Endothelial cell of umbilical vein (primary cell): ENCODE measurements around the gene FHOD1. TPM values are rescaled to one million over a fixed set of nuclear protein-coding genes. Genes with fewer than 3 reads are reported as not detected.

Source experiments
- BruUV-seq: library from RNA; stranded (reverse); fragments of 400-500 nt; replicated peaks from 2 replicates; lab custom pipeline; 2021; lab: Mats Ljungman, UMichigan
- CTCF ChIA-PET: fragments of 300-600, 350-600 bp; sonication (Branson Sonifier 250); formaldehyde crosslinking; loops from one replicate; lab custom pipeline; 2021; ENCODE audit warnings: antibody characterized with exemption, inconsistent platforms; lab: Charles Lee
- POLR2A ChIA-PET: fragments of 300-600, 350-600 bp; sonication (Branson Sonifier 250); formaldehyde crosslinking; loops from one replicate; lab custom pipeline; 2021; ENCODE audit warnings: antibody characterized with exemption, inconsistent platforms; lab: Charles Lee
- DNase-seq: peaks from one replicate; pipeline ENCODE4 v3.0.0-alpha.2; 2011; ENCODE audit warnings: low read depth, low spot score
- FAIRE-seq: peaks from 2 replicates; lab custom pipeline; 2011; peaks lifted over from hg19 to GRCh38; lab: Jason Lieb, UNC
- H2AFZ ChIP-seq: 2 replicates; pipeline ENCODE4 v1.6.0; 2012; ENCODE audit warnings: low read depth, low read length, control low read depth, inconsistent platforms
- H3K27ac ChIP-seq: 2 replicates; pipeline ENCODE4 v1.5.1; 2011; ENCODE audit warnings: low read depth, mild to moderate bottlenecking, control low read depth, low read length, moderate library complexity; ENCODE audit not compliant: insufficient read depth
- H3K27me3 ChIP-seq, 2 experiments: 2 replicates each; pipeline versions ENCODE4 v1.6.0 to v1.6.1; 2011; ENCODE audit warnings: low read length in 2 of 2, mixed read lengths in 1 of 2; ENCODE audit not compliant: control insufficient read depth in 2 of 2, insufficient read depth in 2 of 2
- H3K36me3 ChIP-seq, 2 experiments: 2 replicates in 1 of 2; 3 replicates in 1 of 2; pipeline ENCODE4 v1.5.1; 2011; ENCODE audit warnings: low read length in 2 of 2, mild to moderate bottlenecking in 1 of 2, moderate library complexity in 1 of 2; ENCODE audit not compliant: control insufficient read depth in 2 of 2, insufficient read depth in 2 of 2; ENCODE audit errors: extremely low read depth in 1 of 2
- H3K4me1 ChIP-seq: 3 replicates; pipeline ENCODE4 v1.5.1; 2011; ENCODE audit warnings: mild to moderate bottlenecking, low read length; ENCODE audit not compliant: control insufficient read depth, insufficient read depth; ENCODE audit errors: extremely low read depth
- H3K4me2 ChIP-seq: 2 replicates; pipeline ENCODE4 v1.6.1; 2011; ENCODE audit warnings: low read length, control low read depth, mixed read lengths; ENCODE audit not compliant: insufficient read depth
- H3K4me3 ChIP-seq, 3 experiments: fragments of 200-600 bp in 1 of 3; sonication (generic), shearing (Covaris generic) in 1 of 3; replicated peaks in 1 of 3; 2 replicates each; pipeline ENCODE4 v1.5.1; 2011 to 2016; ENCODE audit warnings: control low read depth in 3 of 3, low read length in 3 of 3, mild to moderate bottlenecking in 2 of 3, inconsistent platforms in 1 of 3, low read depth in 1 of 3, moderate library complexity in 1 of 3; ENCODE audit not compliant: insufficient read depth in 1 of 3
- H3K79me2 ChIP-seq: 2 replicates; pipeline ENCODE4 v1.6.0; 2012; ENCODE audit warnings: low read length, inconsistent platforms; ENCODE audit not compliant: control insufficient read depth, insufficient read depth
- H3K9ac ChIP-seq: replicated peaks from 2 replicates; pipeline ENCODE3; 2011; ENCODE audit warnings: low read length, control low read depth; ENCODE audit not compliant: insufficient read depth; ENCODE audit errors: extremely low read depth
- H3K9me1 ChIP-seq: replicated peaks from 3 replicates; pipeline ENCODE4 v1.6.0; 2011; ENCODE audit warnings: mild to moderate bottlenecking, low read length; ENCODE audit not compliant: control insufficient read depth, insufficient read depth; ENCODE audit errors: extremely low read depth
- H3K9me3 ChIP-seq: replicated peaks from 2 replicates; pipeline ENCODE4 v1.5.1; 2012; ENCODE audit warnings: low read length, inconsistent platforms; ENCODE audit not compliant: control insufficient read depth, insufficient read depth
- H4K20me1 ChIP-seq: replicated peaks from 2 replicates; pipeline ENCODE3; 2011; ENCODE audit warnings: mild to moderate bottlenecking, low read length; ENCODE audit not compliant: control insufficient read depth, insufficient read depth; ENCODE audit errors: extremely low read depth
- CTCF ChIP-seq, 2 donors: IDR thresholded peaks; 1 replicate in 1 of 2; 2 replicates in 1 of 2; pipeline ENCODE4 v1.5.1; 2011; ENCODE audit warnings: low read length in 2 of 2, mild to moderate bottlenecking in 2 of 2, moderate library complexity in 2 of 2, control low read depth in 1 of 2, inconsistent platforms in 1 of 2, low read depth in 1 of 2; ENCODE audit not compliant: insufficient read depth in 1 of 2; ENCODE audit errors: extremely low read depth in 1 of 2
- EZH2 ChIP-seq: IDR thresholded peaks from 2 replicates; pipeline ENCODE4 v1.6.1; 2012; ENCODE audit warnings: borderline replicate concordance, low read depth, mild to moderate bottlenecking, moderate library complexity, low read length, inconsistent platforms; ENCODE audit not compliant: severe bottlenecking
- FOS ChIP-seq: IDR thresholded peaks from 2 replicates; pipeline ENCODE4 v1.6.1; 2011; ENCODE audit warnings: mild to moderate bottlenecking, low read length, moderate library complexity, borderline replicate concordance; ENCODE audit not compliant: insufficient read depth
- GATA2 ChIP-seq: IDR thresholded peaks from 2 replicates; pipeline ENCODE4 v1.7.0; 2011; ENCODE audit warnings: low read depth, mild to moderate bottlenecking, moderate library complexity, mixed read lengths, low read length; ENCODE audit not compliant: insufficient read length, insufficient read depth
- JUN ChIP-seq: IDR thresholded peaks from 2 replicates; pipeline ENCODE4 v1.6.1; 2011; ENCODE audit warnings: borderline replicate concordance, low read depth; ENCODE audit not compliant: insufficient read length, insufficient read depth
- MAX ChIP-seq: IDR thresholded peaks from 2 replicates; pipeline ENCODE4 v1.6.1; 2011; ENCODE audit not compliant: insufficient read depth, insufficient read length
- MYC ChIP-seq: IDR thresholded peaks from one replicate; pipeline ENCODE4 v1.6.1; 2011; ENCODE audit warnings: mild to moderate bottlenecking, low read depth, low read length
- POLR2A ChIP-seq: IDR thresholded peaks from 2 replicates; pipeline ENCODE4 v1.6.1; 2012; ENCODE audit warnings: low read depth, mild to moderate bottlenecking, control low read depth, low read length
- POLR2AphosphoS5 ChIP-seq: IDR thresholded peaks from 2 replicates; pipeline ENCODE4 v1.6.1; 2012; ENCODE audit warnings: low read depth, mild to moderate bottlenecking, control low read depth, low read length, moderate library complexity; ENCODE audit not compliant: insufficient read depth
- dilution Hi-C: fragments of 300-500 bp; cut with MboI; formaldehyde crosslinking; loops from one replicate; pipeline ENCODE4 v1.15.0; 2019; ENCODE audit warnings: low sequenced_read_pairs; ENCODE audit not compliant: extremely low pct_ligation_motif_present
- intact Hi-C: fragments of 100-400 bp; cut with micrococcal nuclease; formaldehyde crosslinking; loops from one replicate; pipeline ENCODE4 v1.10.0; 2022
- polyA plus RNA-seq, 4 experiments: library from polyadenylated mRNA; depleted of rRNA in 3 of 4; stranded (reverse) in 3 of 4; unstranded in 1 of 4; fragments of >200 nt; gene quantifications; 2 replicates each; pipeline versions ENCODE4 v1.2.1 to v1.2.3, GENCODE V29; 2011 to 2012; ENCODE audit warnings: missing spikeins in 1 of 4
- total RNA-seq: library from RNA; stranded (reverse); gene quantifications from 2 replicates; pipeline ENCODE4 v1.2.3, GENCODE V29; 2021

The FHOD1 gene
- total and polyA plus RNA-seq, 2 donors (not counting 3 experiments of a cell fraction or from before 2014, with no cell fraction given) = 63.6 to 124 TPM

- H4K20me1 ChIP-seq = no peaks in the 10 kb centered on the region
- peaks cover 0 to 35% of the 10 kb centered on the region in 2 experiments for H3K36me3 ChIP-seq
- no peaks in the 10 kb centered on the region for H3K27me3 ChIP-seq
- no peak overlapping the region for H3K4me2 ChIP-seq
- no peaks in the 10 kb centered on the region for H3K9me1 ChIP-seq
- intact Hi-C loops (no loop called here), dilution Hi-C loops (no loop called here)
- TF ChIP-seq EZH2 = no peak
- no peak for TF ChIP-seq CTCF (IDR thresholded peaks at IDR 0.05; ENCODE audit: extremely low read depth in 1 of 2, insufficient read depth in 1 of 2, low read depth in 1 of 2, low read length in 2 of 2)
- TF ChIP-seq GATA2 = no peak
- DNase-seq = no peak
- ChIA-PET CTCF (interaction anchor here (0.6 to 1.2 kb wide), 3 partner anchors 10 to 20 kb away, joined by 3 read pairs; no protein-coding TSS in a partner anchor), POLR2A (no interaction called here)
- no peak overlapping the region for H2AFZ ChIP-seq
- no TSS peak for BruUV-seq
- H3K79me2 ChIP-seq = no peaks in the 10 kb centered on the region
- no peak overlapping the region for H3K4me3 ChIP-seq
- no peak for FAIRE-seq
- no peaks in the 10 kb centered on the region for H3K9me3 ChIP-seq
- H3K27ac ChIP-seq = no peak overlapping the region
- no peak overlapping the region for H3K9ac ChIP-seq
- no peaks in the 10 kb centered on the region for H3K4me1 ChIP-seq
Measured at GRCh38 chr16:67204076-67204475, 43.2 kb downstream of the FHOD1 start.

GRCh38 chr16:67202956-67203493 lies 44.3 kb downstream of the FHOD1 start:
- Histone ChIP-seq H3K9me3 (no peaks in the 10 kb centered on the region), H3K4me2 (no peak overlapping the region), H3K79me2 (no peaks in the 10 kb centered on the region), H3K4me3 (no peak overlapping the region), H3K9me1 (no peaks in the 10 kb centered on the region), H2AFZ (no peak overlapping the region), H3K9ac (no peak overlapping the region), H4K20me1 (no peaks in the 10 kb centered on the region), H3K36me3 (peaks cover 0 to 37% of the 10 kb centered on the region in 2 experiments), H3K4me1 (peaks cover 2% of the 10 kb centered on the region), H3K27ac (no peak overlapping the region), H3K27me3 (no peaks in the 10 kb centered on the region)
- no peak for TF ChIP-seq GATA2
- TF ChIP-seq POLR2AphosphoS5 = no peak
- no peak for TF ChIP-seq MAX
- no peak for TF ChIP-seq EZH2
- TF ChIP-seq JUN = no peak
- TF ChIP-seq MYC = no peak
- no peak for TF ChIP-seq POLR2A
- TF ChIP-seq FOS = no peak
- BruUV-seq = no TSS peak
- FAIRE-seq (no peak), DNase-seq (no peak)
- dilution Hi-C loops = no loop called here
- intact Hi-C loops = no loop called here
- ChIA-PET CTCF (interaction anchor here (0.9 to 1.6 kb wide), 4 partner anchors 10 to 48 kb away, joined by 3 to 6 read pairs (median 4); partner anchors contain the start of gene E2F4), POLR2A (no interaction called here)
